ENCODE measurements around the gene ARL5C. TPM values are rescaled to one million over a fixed set of nuclear protein-coding genes. Genes with fewer than 3 reads are reported as not detected.

ARL5C gene
- total RNA-seq, 4 donors from 2014 or later: not detected

DNA sequence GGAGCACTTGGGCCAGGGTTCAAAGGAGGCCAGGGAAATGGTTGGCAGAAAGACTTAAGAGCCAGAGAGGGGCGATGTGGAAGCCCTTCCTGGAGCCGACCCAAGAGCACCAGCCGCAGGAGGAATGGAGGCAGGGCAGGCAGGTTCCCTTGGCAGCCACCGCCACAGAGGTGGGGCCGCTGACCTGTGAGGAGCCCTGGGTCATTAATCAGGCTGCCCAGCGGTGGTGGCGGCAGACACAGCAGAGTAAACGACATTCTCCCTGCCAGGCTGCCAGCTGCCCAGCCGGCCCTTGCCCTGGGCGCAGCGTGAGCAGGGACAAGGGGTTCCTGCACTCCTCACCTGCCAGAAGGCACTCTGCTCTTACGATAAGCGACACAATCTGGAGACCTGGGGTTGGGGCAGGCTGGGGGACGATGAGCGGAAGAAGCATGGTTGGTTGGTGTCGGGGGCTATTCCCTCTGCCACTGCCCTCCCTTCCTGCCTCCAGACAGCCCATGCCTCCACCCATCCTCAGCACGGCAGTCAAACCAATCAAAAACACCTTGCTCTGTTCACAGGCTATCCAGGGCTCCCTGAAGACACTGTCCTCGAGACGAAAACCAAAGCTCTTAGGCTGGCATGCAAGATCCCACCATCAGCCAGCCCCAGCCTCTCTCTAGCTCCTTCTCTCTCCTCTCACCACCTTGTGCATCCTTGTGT, 55.4 kb downstream of the ARL5C start:
- H3K36me3 ChIP-seq: no peaks in the 10 kb centered on the region
- H3K9me3 ChIP-seq: no peaks in the 10 kb centered on the region
- no peak overlapping the region for H3K4me3 ChIP-seq
- no peak for DNase-seq
- intact Hi-C loops (cut with DNase I; ENCODE audit: low total_unique reads): no loop called here
- no peaks in the 10 kb centered on the region for H3K4me1 ChIP-seq
- H3K27ac ChIP-seq: no peak overlapping the region
- TF ChIP-seq, protein P1, sequence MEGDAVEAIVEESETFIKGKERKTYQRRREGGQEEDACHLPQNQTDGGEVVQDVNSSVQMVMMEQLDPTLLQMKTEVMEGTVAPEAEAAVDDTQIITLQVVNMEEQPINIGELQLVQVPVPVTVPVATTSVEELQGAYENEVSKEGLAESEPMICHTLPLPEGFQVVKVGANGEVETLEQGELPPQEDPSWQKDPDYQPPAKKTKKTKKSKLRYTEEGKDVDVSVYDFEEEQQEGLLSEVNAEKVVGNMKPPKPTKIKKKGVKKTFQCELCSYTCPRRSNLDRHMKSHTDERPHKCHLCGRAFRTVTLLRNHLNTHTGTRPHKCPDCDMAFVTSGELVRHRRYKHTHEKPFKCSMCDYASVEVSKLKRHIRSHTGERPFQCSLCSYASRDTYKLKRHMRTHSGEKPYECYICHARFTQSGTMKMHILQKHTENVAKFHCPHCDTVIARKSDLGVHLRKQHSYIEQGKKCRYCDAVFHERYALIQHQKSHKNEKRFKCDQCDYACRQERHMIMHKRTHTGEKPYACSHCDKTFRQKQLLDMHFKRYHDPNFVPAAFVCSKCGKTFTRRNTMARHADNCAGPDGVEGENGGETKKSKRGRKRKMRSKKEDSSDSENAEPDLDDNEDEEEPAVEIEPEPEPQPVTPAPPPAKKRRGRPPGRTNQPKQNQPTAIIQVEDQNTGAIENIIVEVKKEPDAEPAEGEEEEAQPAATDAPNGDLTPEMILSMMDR (IDR thresholded peaks at IDR 0.05): no peak
- TF ChIP-seq POLR2A (IDR thresholded peaks at IDR 0.05): no peak
- H3K27me3 ChIP-seq: no peaks in the 10 kb centered on the region

DNA sequence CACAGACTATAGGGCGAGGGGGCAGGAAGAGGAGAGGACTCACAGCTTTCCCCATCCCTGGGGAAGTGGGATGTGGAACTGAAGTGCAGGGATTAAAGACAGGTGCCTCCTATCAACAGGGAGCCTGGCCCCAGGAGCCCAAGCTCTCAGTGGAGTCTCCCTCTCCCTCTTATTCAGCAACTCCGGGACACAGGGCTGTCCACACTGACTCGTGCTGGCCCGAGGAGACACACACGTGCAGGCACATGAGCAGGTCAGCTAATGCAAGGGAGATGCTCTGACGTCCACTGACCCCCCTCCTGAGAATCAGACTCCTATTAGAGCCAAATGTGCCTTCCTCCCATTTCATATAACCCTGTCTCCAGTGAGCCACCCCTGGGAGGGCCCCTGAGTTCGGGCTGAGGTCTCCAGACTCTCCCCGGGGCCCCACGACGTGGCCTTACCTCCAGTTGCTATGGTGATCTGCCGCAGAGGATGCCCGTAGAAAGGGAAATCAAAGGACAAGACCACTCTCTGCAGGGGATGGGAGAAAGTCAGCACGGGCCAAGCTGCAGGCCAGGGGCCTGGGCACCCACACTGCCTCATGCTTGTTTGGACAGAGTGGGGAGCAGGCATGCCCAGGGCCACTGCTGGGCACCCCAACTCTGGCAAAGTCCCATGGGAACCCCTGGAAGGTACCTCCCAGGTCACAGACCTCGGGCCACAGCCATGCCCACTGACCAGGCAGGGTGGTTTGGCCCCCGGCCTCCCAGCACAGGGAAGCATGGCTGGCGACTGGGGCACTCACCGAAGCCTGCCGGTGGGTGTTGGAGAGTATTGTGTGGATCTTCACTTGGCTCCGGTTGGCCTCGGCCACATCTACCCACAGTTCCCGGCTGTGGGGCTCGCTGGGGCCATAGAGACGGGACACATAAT, 57.2 kb downstream of the ARL5C start:
- no peaks in the 10 kb centered on the region for H3K9me3 ChIP-seq
- H3K4me1 ChIP-seq: no peaks in the 10 kb centered on the region
- H3K4me3 ChIP-seq: no peak overlapping the region
- no peak for DNase-seq
- no peak overlapping the region for H3K27ac ChIP-seq
- intact Hi-C loops (cut with DNase I; ENCODE audit: low total_unique reads): no loop called here
- H3K27me3 ChIP-seq: no peaks in the 10 kb centered on the region
- TF ChIP-seq POLR2A (IDR thresholded peaks at IDR 0.05): no peak
- TF ChIP-seq, protein P1 (IDR thresholded peaks at IDR 0.05): no peak
- no peaks in the 10 kb centered on the region for H3K36me3 ChIP-seq

DNA sequence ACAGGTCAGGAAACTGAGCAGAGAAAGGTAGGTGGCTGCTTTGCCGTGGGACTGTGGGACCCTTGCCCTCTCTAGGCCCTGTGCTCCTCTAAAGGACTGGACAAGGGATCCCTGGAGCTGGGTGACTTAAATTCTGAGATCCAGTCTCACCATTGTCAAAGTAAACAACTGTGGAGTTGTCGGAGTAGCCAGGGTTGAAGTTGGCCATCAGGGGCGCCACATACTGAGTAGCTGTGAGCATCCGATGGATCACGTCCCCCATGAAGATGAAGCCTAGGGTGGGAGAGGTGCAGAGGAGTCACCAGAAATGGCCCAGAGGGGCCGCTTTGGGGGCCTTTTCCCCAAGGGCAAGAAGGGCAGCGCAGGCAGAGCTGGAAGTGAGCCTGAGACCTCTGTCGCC, 58.0 kb downstream of the ARL5C start:
- H3K4me1 ChIP-seq: no peaks in the 10 kb centered on the region
- TF ChIP-seq POLR2A (IDR thresholded peaks at IDR 0.05): no peak
- TF ChIP-seq, protein P1 (IDR thresholded peaks at IDR 0.05): no peak
- H3K4me3 ChIP-seq: no peak overlapping the region
- no peaks in the 10 kb centered on the region for H3K36me3 ChIP-seq
- intact Hi-C loops (cut with DNase I; ENCODE audit: low total_unique reads): no loop called here
- DNase-seq: no peak
- H3K27ac ChIP-seq: no peak overlapping the region
- H3K27me3 ChIP-seq: no peaks in the 10 kb centered on the region
- no peaks in the 10 kb centered on the region for H3K9me3 ChIP-seq

DNA sequence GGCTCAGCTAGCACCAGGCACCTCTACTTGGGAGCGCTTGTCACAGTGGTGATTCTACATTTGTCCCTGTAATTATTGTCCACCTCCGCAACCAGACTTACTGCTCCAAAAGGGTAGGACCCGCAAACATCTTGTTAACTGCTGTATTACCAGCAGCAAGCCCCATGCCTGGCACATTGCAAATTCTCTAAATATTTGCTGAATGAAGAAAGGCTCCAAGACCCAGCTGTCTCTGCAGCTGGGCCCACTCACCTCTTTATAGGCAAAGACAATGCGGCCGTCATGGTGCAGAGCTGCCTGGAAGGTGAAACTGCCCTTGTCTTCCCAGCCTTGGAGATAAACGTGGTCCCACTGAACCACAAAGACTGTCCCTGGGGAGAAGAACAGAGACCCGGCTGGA, 58.8 kb downstream of the ARL5C start:
- no peaks in the 10 kb centered on the region for H3K27me3 ChIP-seq
- no peaks in the 10 kb centered on the region for H3K9me3 ChIP-seq
- H3K4me1 ChIP-seq: no peaks in the 10 kb centered on the region
- intact Hi-C loops (cut with DNase I; ENCODE audit: low total_unique reads): no loop called here
- H3K27ac ChIP-seq: no peak overlapping the region
- DNase-seq: no peak
- no peak for TF ChIP-seq POLR2A (IDR thresholded peaks at IDR 0.05)
- TF ChIP-seq, protein P1 (IDR thresholded peaks at IDR 0.05): no peak
- no peaks in the 10 kb centered on the region for H3K36me3 ChIP-seq
- no peak overlapping the region for H3K4me3 ChIP-seq

Other genes with a start within 250 kb of the ARL5C start
- gene FBXO47, start 198.8 kb downstream of the ARL5C start, total RNA-seq: under 1 TPM in 1 of 4 donors, not detected in 3; 0.14 TPM
- gene PLXDC1, start 14.5 kb downstream of the ARL5C start, total RNA-seq: 10 to 100 TPM in 3 of 4 donors, 1 to 10 TPM in 1; 3.3 to 45.1 (median 21.5) TPM
- gene CACNB1, start 31.5 kb upstream of the ARL5C start, total RNA-seq: 10 to 100 TPM in 2 of 4 donors, 1 to 10 TPM in 2; 5.6 to 23.3 (median 8.4) TPM
- gene RPL19, start 34.1 kb upstream of the ARL5C start, total RNA-seq: 1,000 to 10,000 TPM; 1,469 to 5,936 (median 3,528) TPM
- 10 to 100 TPM in 1 of 4 donors, 1 to 10 TPM in 2, under 1 TPM in 1; 0.59 to 14.4 (median 1.1) TPM for gene STAC2, start 59.8 kb upstream of the ARL5C start, total RNA-seq
- 10 to 100 TPM in 3 of 4 donors, 1 to 10 TPM in 1; 6.4 to 29.0 (median 19.8) TPM for gene FBXL20, start 235.5 kb upstream of the ARL5C start, total RNA-seq

Measured in uterus (tissue), 4 donors.